Endothelial cell of umbilical vein (primary cell): ENCODE measurements around the gene CTSA. TPM values are rescaled to one million over a fixed set of nuclear protein-coding genes. Genes with fewer than 3 reads are reported as not detected.

Experiments used
- BruUV-seq: library from RNA; stranded (reverse); fragments of 400-500 nt; replicated peaks from 2 replicates; lab custom pipeline; 2021; lab: Mats Ljungman, UMichigan
- CTCF ChIA-PET: fragments of 300-600, 350-600 bp; sonication (Branson Sonifier 250); formaldehyde crosslinking; loops from one replicate; lab custom pipeline; 2021; ENCODE audit warnings: antibody characterized with exemption, inconsistent platforms; lab: Charles Lee
- POLR2A ChIA-PET: fragments of 300-600, 350-600 bp; sonication (Branson Sonifier 250); formaldehyde crosslinking; loops from one replicate; lab custom pipeline; 2021; ENCODE audit warnings: antibody characterized with exemption, inconsistent platforms; lab: Charles Lee
- DNase-seq: peaks from one replicate; pipeline ENCODE4 v3.0.0-alpha.2; 2011; ENCODE audit warnings: low read depth, low spot score
- FAIRE-seq: peaks from 2 replicates; lab custom pipeline; 2011; peaks lifted over from hg19 to GRCh38; lab: Jason Lieb, UNC
- H2AFZ ChIP-seq: 2 replicates; pipeline ENCODE4 v1.6.0; 2012; ENCODE audit warnings: low read depth, low read length, control low read depth, inconsistent platforms
- H3K27ac ChIP-seq: 2 replicates; pipeline ENCODE4 v1.5.1; 2011; ENCODE audit warnings: low read depth, mild to moderate bottlenecking, control low read depth, low read length, moderate library complexity; ENCODE audit not compliant: insufficient read depth
- H3K27me3 ChIP-seq, 2 experiments: 2 replicates each; pipeline versions ENCODE4 v1.6.0 to v1.6.1; 2011; ENCODE audit warnings: low read length in 2 of 2, mixed read lengths in 1 of 2; ENCODE audit not compliant: control insufficient read depth in 2 of 2, insufficient read depth in 2 of 2
- H3K36me3 ChIP-seq, 2 experiments: 2 replicates in 1 of 2; 3 replicates in 1 of 2; pipeline ENCODE4 v1.5.1; 2011; ENCODE audit warnings: low read length in 2 of 2, mild to moderate bottlenecking in 1 of 2, moderate library complexity in 1 of 2; ENCODE audit not compliant: control insufficient read depth in 2 of 2, insufficient read depth in 2 of 2; ENCODE audit errors: extremely low read depth in 1 of 2
- H3K4me1 ChIP-seq: 3 replicates; pipeline ENCODE4 v1.5.1; 2011; ENCODE audit warnings: mild to moderate bottlenecking, low read length; ENCODE audit not compliant: control insufficient read depth, insufficient read depth; ENCODE audit errors: extremely low read depth
- H3K4me2 ChIP-seq: 2 replicates; pipeline ENCODE4 v1.6.1; 2011; ENCODE audit warnings: low read length, control low read depth, mixed read lengths; ENCODE audit not compliant: insufficient read depth
- H3K4me3 ChIP-seq, 3 experiments: fragments of 200-600 bp in 1 of 3; sonication (generic), shearing (Covaris generic) in 1 of 3; replicated peaks in 1 of 3; 2 replicates each; pipeline ENCODE4 v1.5.1; 2011 to 2016; ENCODE audit warnings: control low read depth in 3 of 3, low read length in 3 of 3, mild to moderate bottlenecking in 2 of 3, inconsistent platforms in 1 of 3, low read depth in 1 of 3, moderate library complexity in 1 of 3; ENCODE audit not compliant: insufficient read depth in 1 of 3
- H3K79me2 ChIP-seq: 2 replicates; pipeline ENCODE4 v1.6.0; 2012; ENCODE audit warnings: low read length, inconsistent platforms; ENCODE audit not compliant: control insufficient read depth, insufficient read depth
- H3K9ac ChIP-seq: replicated peaks from 2 replicates; pipeline ENCODE3; 2011; ENCODE audit warnings: low read length, control low read depth; ENCODE audit not compliant: insufficient read depth; ENCODE audit errors: extremely low read depth
- H3K9me1 ChIP-seq: replicated peaks from 3 replicates; pipeline ENCODE4 v1.6.0; 2011; ENCODE audit warnings: mild to moderate bottlenecking, low read length; ENCODE audit not compliant: control insufficient read depth, insufficient read depth; ENCODE audit errors: extremely low read depth
- H3K9me3 ChIP-seq: replicated peaks from 2 replicates; pipeline ENCODE4 v1.5.1; 2012; ENCODE audit warnings: low read length, inconsistent platforms; ENCODE audit not compliant: control insufficient read depth, insufficient read depth
- H4K20me1 ChIP-seq: replicated peaks from 2 replicates; pipeline ENCODE3; 2011; ENCODE audit warnings: mild to moderate bottlenecking, low read length; ENCODE audit not compliant: control insufficient read depth, insufficient read depth; ENCODE audit errors: extremely low read depth
- EZH2 ChIP-seq: IDR thresholded peaks from 2 replicates; pipeline ENCODE4 v1.6.1; 2012; ENCODE audit warnings: borderline replicate concordance, low read depth, mild to moderate bottlenecking, moderate library complexity, low read length, inconsistent platforms; ENCODE audit not compliant: severe bottlenecking
- FOS ChIP-seq: IDR thresholded peaks from 2 replicates; pipeline ENCODE4 v1.6.1; 2011; ENCODE audit warnings: mild to moderate bottlenecking, low read length, moderate library complexity, borderline replicate concordance; ENCODE audit not compliant: insufficient read depth
- GATA2 ChIP-seq: IDR thresholded peaks from 2 replicates; pipeline ENCODE4 v1.7.0; 2011; ENCODE audit warnings: low read depth, mild to moderate bottlenecking, moderate library complexity, mixed read lengths, low read length; ENCODE audit not compliant: insufficient read length, insufficient read depth
- JUN ChIP-seq: IDR thresholded peaks from 2 replicates; pipeline ENCODE4 v1.6.1; 2011; ENCODE audit warnings: borderline replicate concordance, low read depth; ENCODE audit not compliant: insufficient read length, insufficient read depth
- MYC ChIP-seq: IDR thresholded peaks from one replicate; pipeline ENCODE4 v1.6.1; 2011; ENCODE audit warnings: mild to moderate bottlenecking, low read depth, low read length
- POLR2A ChIP-seq: IDR thresholded peaks from 2 replicates; pipeline ENCODE4 v1.6.1; 2012; ENCODE audit warnings: low read depth, mild to moderate bottlenecking, control low read depth, low read length
- POLR2AphosphoS5 ChIP-seq: IDR thresholded peaks from 2 replicates; pipeline ENCODE4 v1.6.1; 2012; ENCODE audit warnings: low read depth, mild to moderate bottlenecking, control low read depth, low read length, moderate library complexity; ENCODE audit not compliant: insufficient read depth
- dilution Hi-C: fragments of 300-500 bp; cut with MboI; formaldehyde crosslinking; loops from one replicate; pipeline ENCODE4 v1.15.0; 2019; ENCODE audit warnings: low sequenced_read_pairs; ENCODE audit not compliant: extremely low pct_ligation_motif_present
- intact Hi-C: fragments of 100-400 bp; cut with micrococcal nuclease; formaldehyde crosslinking; loops from one replicate; pipeline ENCODE4 v1.10.0; 2022
- polyA plus RNA-seq, 4 experiments: library from polyadenylated mRNA; depleted of rRNA in 3 of 4; stranded (reverse) in 3 of 4; unstranded in 1 of 4; fragments of >200 nt; gene quantifications; 2 replicates each; pipeline versions ENCODE4 v1.2.1 to v1.2.3, GENCODE V29; 2011 to 2012; ENCODE audit warnings: missing spikeins in 1 of 4
- total RNA-seq: library from RNA; stranded (reverse); gene quantifications from 2 replicates; pipeline ENCODE4 v1.2.3, GENCODE V29; 2021
- TF ChIP-seq, protein P1 (sequence below), 2 donors: IDR thresholded peaks; 1 replicate in 1 of 2; 2 replicates in 1 of 2; pipeline ENCODE4 v1.5.1; 2011; ENCODE audit warnings: low read length in 2 of 2, mild to moderate bottlenecking in 2 of 2, moderate library complexity in 2 of 2, control low read depth in 1 of 2, inconsistent platforms in 1 of 2, low read depth in 1 of 2; ENCODE audit not compliant: insufficient read depth in 1 of 2; ENCODE audit errors: extremely low read depth in 1 of 2
- TF ChIP-seq, protein P2 (sequence below): IDR thresholded peaks from 2 replicates; pipeline ENCODE4 v1.6.1; 2011; ENCODE audit not compliant: insufficient read depth, insufficient read length

Gene CTSA
- total and polyA plus RNA-seq, 2 donors (not counting 3 experiments of a cell fraction or from before 2014, with no cell fraction given) = 169 to 409 TPM

DNA sequence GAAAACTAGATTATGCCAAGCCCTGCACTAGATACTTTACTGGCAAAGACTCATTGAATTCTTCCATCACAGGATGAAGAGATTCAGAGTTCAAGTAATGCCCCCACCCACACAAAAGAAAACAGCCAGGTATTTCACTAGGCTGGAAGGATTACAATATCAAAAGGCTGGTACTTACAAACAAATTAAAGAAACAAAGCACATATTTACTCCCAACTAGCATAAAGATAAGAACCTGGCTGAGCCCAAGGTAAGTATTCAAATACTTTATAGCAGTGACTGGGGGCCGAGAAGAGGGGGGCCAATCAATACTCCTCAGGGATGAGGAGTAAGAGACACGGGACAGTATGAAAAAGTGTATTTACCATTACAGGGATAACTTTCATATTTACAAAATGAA, 37.7 kb upstream of the CTSA start:
- dilution Hi-C loops (no loop called here), intact Hi-C loops (no loop called here)
- Histone ChIP-seq H3K4me2 (no peak overlapping the region), H3K9ac (no peak overlapping the region), H3K79me2 (peaks cover 9% of the 10 kb centered on the region), H3K4me3 (no peak overlapping the region), H3K27ac (no peak overlapping the region), H3K4me1 (peaks cover 10% of the 10 kb centered on the region), H3K9me3 (no peaks in the 10 kb centered on the region), H3K27me3 (no peaks in the 10 kb centered on the region), H3K36me3 (peaks cover 0 to 3% of the 10 kb centered on the region in 2 experiments), H4K20me1 (no peaks in the 10 kb centered on the region), H2AFZ (no peak overlapping the region), H3K9me1 (no peaks in the 10 kb centered on the region)
- no TSS peak for BruUV-seq
- ChIA-PET POLR2A (no interaction called here), CTCF (interaction anchor here (1.0 to 1.9 kb wide), 2 partner anchors 11 to 117 kb away, joined by 4 to 5 read pairs; no protein-coding TSS in a partner anchor)
- FAIRE-seq = no peak
- TF ChIP-seq POLR2A (no peak), GATA2 (no peak), JUN (no peak), FOS (no peak), EZH2 (no peak), MYC (no peak), POLR2AphosphoS5 (no peak)
- TF ChIP-seq, protein P1, sequence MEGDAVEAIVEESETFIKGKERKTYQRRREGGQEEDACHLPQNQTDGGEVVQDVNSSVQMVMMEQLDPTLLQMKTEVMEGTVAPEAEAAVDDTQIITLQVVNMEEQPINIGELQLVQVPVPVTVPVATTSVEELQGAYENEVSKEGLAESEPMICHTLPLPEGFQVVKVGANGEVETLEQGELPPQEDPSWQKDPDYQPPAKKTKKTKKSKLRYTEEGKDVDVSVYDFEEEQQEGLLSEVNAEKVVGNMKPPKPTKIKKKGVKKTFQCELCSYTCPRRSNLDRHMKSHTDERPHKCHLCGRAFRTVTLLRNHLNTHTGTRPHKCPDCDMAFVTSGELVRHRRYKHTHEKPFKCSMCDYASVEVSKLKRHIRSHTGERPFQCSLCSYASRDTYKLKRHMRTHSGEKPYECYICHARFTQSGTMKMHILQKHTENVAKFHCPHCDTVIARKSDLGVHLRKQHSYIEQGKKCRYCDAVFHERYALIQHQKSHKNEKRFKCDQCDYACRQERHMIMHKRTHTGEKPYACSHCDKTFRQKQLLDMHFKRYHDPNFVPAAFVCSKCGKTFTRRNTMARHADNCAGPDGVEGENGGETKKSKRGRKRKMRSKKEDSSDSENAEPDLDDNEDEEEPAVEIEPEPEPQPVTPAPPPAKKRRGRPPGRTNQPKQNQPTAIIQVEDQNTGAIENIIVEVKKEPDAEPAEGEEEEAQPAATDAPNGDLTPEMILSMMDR (IDR thresholded peaks at IDR 0.05; ENCODE audit: extremely low read depth in 1 of 2, insufficient read depth in 1 of 2, low read depth in 1 of 2, low read length in 2 of 2) = no peak
- TF ChIP-seq, protein P2, sequence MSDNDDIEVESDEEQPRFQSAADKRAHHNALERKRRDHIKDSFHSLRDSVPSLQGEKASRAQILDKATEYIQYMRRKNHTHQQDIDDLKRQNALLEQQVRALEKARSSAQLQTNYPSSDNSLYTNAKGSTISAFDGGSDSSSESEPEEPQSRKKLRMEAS = no peak
- no peak for DNase-seq
